DOHH2 (cell line): Measurements from ENCODE around the gene PAK1.

Source experiments
- CTCF ChIP-seq: fragments of 200-600 bp; sonication (generic); IDR thresholded peaks from one replicate; pipeline ENCODE4 v1.5.1; 2014; ENCODE audit warnings: antibody characterized with exemption, mild to moderate bottlenecking, low read depth, low read length; ENCODE audit not compliant: poor library complexity, severe bottlenecking
- EZH2phosphoT487 ChIP-seq: fragments of 200-600 bp; sonication (generic); IDR thresholded peaks from 2 replicates; pipeline ENCODE4 v1.6.1; 2017; ENCODE audit warnings: borderline replicate concordance, mild to moderate bottlenecking, antibody characterized with exemption, low read length, moderate library complexity, mixed read lengths

GRCh38 chr11:77422687-77423086 lies 51.2 kb downstream of the PAK1 start:
- no peak for TF ChIP-seq CTCF
- TF ChIP-seq EZH2phosphoT487 = no peak
